T-cell (primary cell): ENCODE results near the gene ATCAY. TPM values are rescaled to one million over a fixed set of nuclear protein-coding genes. Genes with fewer than 3 reads are reported as not detected.
"Not testable (repeated sequence)": the region's sequence is repeated elsewhere in the genome, so short reads cannot be mapped to it uniquely, and the experiment has no call there.

Experiments
- ATAC-seq, 4 experiments: fragments of 200-7000 bp in 3 of 4; fragments of 150-1000 bp in 1 of 4; cut with Tn5 transposase; replicated peaks in 1 of 4; 1 replicate in 3 of 4; 2 replicates in 1 of 4; pipeline ENCODE4 v1.10.0; 2021; ENCODE audit warnings: moderate library complexity in 3 of 4, mild to moderate bottlenecking in 2 of 4, moderate number of reproducible peaks in 1 of 4
- CTCF ChIA-PET, 2 donors: fragments of 300-600 bp; sonication (Branson Sonifier 250); formaldehyde crosslinking; loops; one replicate each; lab custom pipeline; 2022; ENCODE audit warnings: antibody characterized with exemption in 2 of 2; lab: Charles Lee
- POLR2A ChIA-PET, 2 donors: fragments of 300-600 bp; sonication (Branson Sonifier 250); formaldehyde crosslinking; loops; one replicate each; lab custom pipeline; 2022; ENCODE audit warnings: antibody characterized with exemption in 2 of 2; lab: Charles Lee
- DNase-seq, 35 experiments: peaks; one replicate each; pipeline versions ENCODE4 v3.0.0 to v3.0.0-alpha.2; 2013 to 2023
- H3K27ac ChIP-seq: one replicate; pipeline ENCODE4 v1.5.1; 2013; ENCODE audit warnings: low read length
- H3K27me3 ChIP-seq, 2 experiments: replicated peaks in 1 of 2; 1 replicate in 1 of 2; 2 replicates in 1 of 2; pipeline versions ENCODE4 v1.6.1 to v1.7.0; 2013; ENCODE audit warnings: low read length in 1 of 2, mixed read lengths in 1 of 2; ENCODE audit not compliant: control insufficient read depth in 2 of 2, insufficient read depth in 2 of 2; ENCODE audit errors: extremely low read depth in 1 of 2
- H3K36me3 ChIP-seq, 2 donors: 1 replicate in 1 of 2; 2 replicates in 1 of 2; pipeline versions ENCODE4 v1.6.1 to v1.7.0; 2013; ENCODE audit warnings: low read length in 1 of 2; ENCODE audit not compliant: control insufficient read depth in 2 of 2, insufficient read depth in 1 of 2; ENCODE audit errors: extremely low read depth in 1 of 2
- H3K4me1 ChIP-seq, 2 experiments: 1 replicate in 1 of 2; 2 replicates in 1 of 2; pipeline versions ENCODE4 v1.6.1 to v1.7.0; 2013; ENCODE audit warnings: low read length in 2 of 2, mixed read lengths in 1 of 2; ENCODE audit not compliant: insufficient read depth in 2 of 2, control insufficient read depth in 1 of 2; ENCODE audit errors: extremely low read depth in 1 of 2
- H3K4me3 ChIP-seq, 2 donors: 1 replicate in 1 of 2; 2 replicates in 1 of 2; pipeline versions ENCODE4 v1.5.1 to v1.7.0; 2013; ENCODE audit warnings: mild to moderate bottlenecking in 2 of 2, low read length in 1 of 2, moderate library complexity in 1 of 2; ENCODE audit not compliant: control insufficient read depth in 1 of 2; ENCODE audit errors: extremely low read depth in 1 of 2
- H3K9me3 ChIP-seq: 2 replicates; pipeline ENCODE4 v1.7.0; 2013
- H3K27ac Mint-ChIP-seq, 2 donors: one replicate each; pipeline ENCODE4 v1.8.0; 2020 to 2021; ENCODE audit warnings: mild to moderate bottlenecking in 2 of 2, mixed read lengths in 2 of 2
- H3K27me3 Mint-ChIP-seq, 2 donors: one replicate each; pipeline ENCODE4 v1.8.0; 2021 to 2022; ENCODE audit warnings: mixed read lengths in 2 of 2
- H3K36me3 Mint-ChIP-seq: one replicate; pipeline ENCODE4 v1.8.0; 2021; ENCODE audit warnings: mixed read lengths
- H3K4me1 Mint-ChIP-seq, 3 donors: one replicate each; pipeline ENCODE4 v1.8.0; 2020 to 2022; ENCODE audit warnings: mixed read lengths in 3 of 3, mild to moderate bottlenecking in 1 of 3
- H3K4me3 Mint-ChIP-seq, 3 donors: one replicate each; pipeline ENCODE4 v1.8.0; 2020 to 2022; ENCODE audit warnings: mild to moderate bottlenecking in 3 of 3, mixed read lengths in 3 of 3, moderate library complexity in 3 of 3
- H3K9me3 Mint-ChIP-seq, 3 donors: one replicate each; pipeline ENCODE4 v1.8.0; 2020 to 2022; ENCODE audit warnings: mixed read lengths in 3 of 3
- WGBS: methylation state at CpG from one replicate; pipeline ENCODE4 v1.1.5; 2013; ENCODE audit warnings: missing lambda C conversion rate; ENCODE audit not compliant: insufficient coverage; 5-methylcytosine and 5-hydroxymethylcytosine counted together
- total RNA-seq, 35 experiments: library from RNA in 6 of 35; stranded (reverse) in 6 of 35; fragments of 120-200 nt in 1 of 35; gene quantifications; one replicate each; pipeline versions ENCODE4 v1.2.1 to v1.2.4 and lab custom pipeline; 2013 to 2026

The ATCAY gene
- total RNA-seq, 5 donors from 2014 or later (not counting 1 experiment from before 2014, with no cell fraction given): 0.03 TPM; not detected in 4

GRCh38 chr19:3873151-3873550, 7.3 kb upstream of the ATCAY start:
- H3K27me3 ChIP-seq: peaks cover 2 to 72% of the 10 kb centered on the region in 2 experiments
- H3K4me3 Mint-ChIP-seq: no peak overlapping the region
- no peak overlapping the region for H3K4me3 ChIP-seq
- peaks cover 24 to 57% of the 10 kb centered on the region in 2 donors for H3K27me3 Mint-ChIP-seq
- ATAC-seq (no peak), DNase-seq (no peak)
- WGBS: 65% methylated on average over 3 of the region's 4 CpGs
- peaks cover 0 to 9% (median 6%) of the 10 kb centered on the region in 3 donors for H3K4me1 Mint-ChIP-seq
- CTCF ChIA-PET: no interaction called here
- no peaks in the 10 kb centered on the region for H3K36me3 Mint-ChIP-seq
- POLR2A ChIA-PET: no interaction called here
- H3K36me3 ChIP-seq: no peaks in the 10 kb centered on the region
- H3K27ac ChIP-seq: no peak overlapping the region
- no peaks in the 10 kb centered on the region for H3K9me3 Mint-ChIP-seq
- H3K9me3 ChIP-seq: no peaks in the 10 kb centered on the region
- H3K4me1 ChIP-seq: peaks cover 0 to 10% of the 10 kb centered on the region in 2 experiments
- H3K27ac Mint-ChIP-seq: no peak overlapping the region

GRCh38 chr19:3874695-3875094, 5.8 kb upstream of the ATCAY start:
- CTCF ChIA-PET, POLR2A ChIA-PET, H3K9me3 Mint-ChIP-seq, H3K4me3 ChIP-seq, DNase-seq, H3K4me1 Mint-ChIP-seq, H3K36me3 Mint-ChIP-seq, H3K27ac Mint-ChIP-seq, H3K27ac ChIP-seq, ATAC-seq, H3K4me3 Mint-ChIP-seq, H3K4me1 ChIP-seq, H3K9me3 ChIP-seq, H3K36me3 ChIP-seq: not testable (repeated sequence)
- peaks cover 20 to 61% of the 10 kb centered on the region in 2 donors for H3K27me3 Mint-ChIP-seq
- WGBS: 69% methylated on average over 4 of the region's 13 CpGs
- H3K27me3 ChIP-seq: peaks cover 2 to 70% of the 10 kb centered on the region in 2 experiments

- peaks cover 15% of the 10 kb centered on the region in 3 donors for H3K4me1 Mint-ChIP-seq
- no peaks in the 10 kb centered on the region for H3K36me3 Mint-ChIP-seq
- peaks cover 7 to 91% of the 10 kb centered on the region in 2 experiments for H3K27me3 ChIP-seq
- ATAC-seq (no peak), DNase-seq (no peak)
- no peak overlapping the region for H3K4me3 ChIP-seq
- CTCF ChIA-PET: no interaction called here
- H3K36me3 ChIP-seq: no peaks in the 10 kb centered on the region
- 65% methylated on average over 11 of the region's 12 CpGs for WGBS
- no peaks in the 10 kb centered on the region for H3K9me3 Mint-ChIP-seq
- peaks cover 0 to 16% of the 10 kb centered on the region in 2 experiments for H3K4me1 ChIP-seq
- H3K9me3 ChIP-seq: no peaks in the 10 kb centered on the region
- POLR2A ChIA-PET: no interaction called here
- no peak overlapping the region for H3K27ac ChIP-seq
- no peak overlapping the region for H3K27ac Mint-ChIP-seq
- no peak overlapping the region for H3K4me3 Mint-ChIP-seq
- peaks cover 36 to 72% of the 10 kb centered on the region in 2 donors for H3K27me3 Mint-ChIP-seq
These were observed 829 bp upstream of the ATCAY start for GRCh38 chr19:3879656-3880055.

- no peak overlapping the region for H3K27ac ChIP-seq
- Mint-ChIP-seq H3K27me3 (peaks cover 36 to 62% of the 10 kb centered on the region in 2 donors), H3K4me1 (peaks cover 15% of the 10 kb centered on the region in 3 donors), H3K4me3 (peak overlapping the region in 2 of 3 donors; percentile 6 to 45), H3K36me3 (no peaks in the 10 kb centered on the region), H3K27ac (no peak overlapping the region), H3K9me3 (no peaks in the 10 kb centered on the region)
- ATAC-seq: no peak
- ChIA-PET CTCF (interaction anchor here in 1 of 2 donors (1.0 kb wide), 1 partner anchor 9 kb away, joined by 3 read pairs; no protein-coding TSS in a partner anchor), POLR2A (interaction anchor here in 1 of 2 donors (0.7 kb wide), 1 partner anchor 14 kb away, joined by 6 read pairs; no protein-coding TSS in a partner anchor)
- peaks cover 0 to 16% of the 10 kb centered on the region in 2 experiments for H3K4me1 ChIP-seq
- no peaks in the 10 kb centered on the region for H3K36me3 ChIP-seq
- no peak for DNase-seq
- peaks cover 7 to 86% of the 10 kb centered on the region in 2 experiments for H3K27me3 ChIP-seq
- H3K9me3 ChIP-seq: no peaks in the 10 kb centered on the region
- H3K4me3 ChIP-seq: no peak overlapping the region
- WGBS: 7% methylated on average over 3 of the region's 31 CpGs
These were observed 971 bp downstream of the ATCAY start for GRCh38 chr19:3881272-3882040.

- peak overlapping the region in 1 of 2 donors; percentile 15 for H3K4me3 ChIP-seq
- no peaks in the 10 kb centered on the region for H3K9me3 ChIP-seq
- H3K9me3 Mint-ChIP-seq: no peaks in the 10 kb centered on the region
- peak overlapping the region in 1 of 3 donors; percentile 45 for H3K4me3 Mint-ChIP-seq
- H3K27ac Mint-ChIP-seq: no peak overlapping the region
- no peak for ATAC-seq
- H3K27ac ChIP-seq: no peak overlapping the region
- DNase-seq: no peak
- H3K36me3 ChIP-seq: no peaks in the 10 kb centered on the region
- WGBS: no CpG with 5 or more reads among the region's 6 CpGs
- peaks cover 7 to 81% of the 10 kb centered on the region in 2 experiments for H3K27me3 ChIP-seq
- peaks cover 0 to 16% of the 10 kb centered on the region in 2 experiments for H3K4me1 ChIP-seq
- ChIA-PET POLR2A (interaction anchor here in 1 of 2 donors (0.7 kb wide), 1 partner anchor 13 kb away, joined by 6 read pairs; no protein-coding TSS in a partner anchor), CTCF (no interaction called here)
- H3K4me1 Mint-ChIP-seq: peaks cover 15% of the 10 kb centered on the region in 3 donors
- peaks cover 36 to 59% of the 10 kb centered on the region in 2 donors for H3K27me3 Mint-ChIP-seq
- no peaks in the 10 kb centered on the region for H3K36me3 Mint-ChIP-seq
These were observed 1.5 kb downstream of the ATCAY start for GRCh38 chr19:3882041-3882384.

GRCh38 chr19:3890591-3890990, 10.1 kb downstream of the ATCAY start:
- H3K4me3 ChIP-seq: no peak overlapping the region
- H3K36me3 Mint-ChIP-seq: no peaks in the 10 kb centered on the region
- H3K4me1 Mint-ChIP-seq: no peaks in the 10 kb centered on the region
- no peak overlapping the region for H3K4me3 Mint-ChIP-seq
- H3K27ac Mint-ChIP-seq: no peak overlapping the region
- DNase-seq (no peak), ATAC-seq (no peak)
- no peaks in the 10 kb centered on the region for H3K4me1 ChIP-seq
- 82% methylated on average over 14 of the region's 17 CpGs for WGBS
- peaks cover 2 to 3% of the 10 kb centered on the region in 2 donors for H3K27me3 Mint-ChIP-seq
- ChIA-PET CTCF (interaction anchor here in 1 of 2 donors (0.6 kb wide), 1 partner anchor 10 kb away, joined by 3 read pairs; no protein-coding TSS in a partner anchor), POLR2A (interaction anchor here in 1 of 2 donors (0.6 kb wide), 1 partner anchor 101 kb away, joined by 3 read pairs; no protein-coding TSS in a partner anchor)
- H3K36me3 ChIP-seq: no peaks in the 10 kb centered on the region
- peaks cover 0 to 11% of the 10 kb centered on the region in 2 experiments for H3K27me3 ChIP-seq
- no peaks in the 10 kb centered on the region for H3K9me3 Mint-ChIP-seq
- H3K27ac ChIP-seq: no peak overlapping the region
- no peaks in the 10 kb centered on the region for H3K9me3 ChIP-seq
